GM23338 (cell line): Measurements from ENCODE around the gene NDUFA11.

ENCODE experiments used
- EZH2 ChIP-seq: fragments of 200-600 bp; sonication (generic); IDR thresholded peaks from one replicate; pipeline ENCODE4 v1.8.0; 2017; ENCODE audit warnings: antibody characterized with exemption, mild to moderate bottlenecking, low read depth; ENCODE audit not compliant: unreplicated experiment
- EZH2phosphoT487 ChIP-seq: fragments of 200-600 bp; sonication (generic); IDR thresholded peaks from one replicate; pipeline ENCODE4 v1.8.1; 2018; ENCODE audit warnings: antibody characterized with exemption; ENCODE audit not compliant: unreplicated experiment
- JUNB ChIP-seq: IDR thresholded peaks from one replicate; pipeline ENCODE4 v1.6.1; 2016; ENCODE audit warnings: antibody characterized with exemption; ENCODE audit not compliant: unreplicated experiment
- POLR2AphosphoS5 ChIP-seq: IDR thresholded peaks from 2 replicates; pipeline ENCODE4 v1.6.1; 2016; ENCODE audit warnings: antibody characterized with exemption, low read depth
- STAT1 ChIP-seq: IDR thresholded peaks from one replicate; pipeline ENCODE4 v1.6.1; 2016; ENCODE audit warnings: antibody characterized with exemption; ENCODE audit not compliant: unreplicated experiment
- ZNF331 ChIP-seq: fragments of 250-450 bp; sonication (Bioruptor Pico); IDR thresholded peaks from 2 replicates; pipeline ENCODE4 v1.5.0; 2020; ENCODE audit warnings: low read depth, mild to moderate bottlenecking, moderate library complexity
- TF ChIP-seq, protein P1 (sequence below): IDR thresholded peaks from one replicate; pipeline ENCODE4 v1.6.1; 2018; ENCODE audit warnings: antibody characterized with exemption; ENCODE audit not compliant: unreplicated experiment
- TF ChIP-seq, protein P2 (sequence below), 2 experiments: fragments of 200-600 bp in 1 of 2; sonication (generic) in 1 of 2; conservative IDR thresholded peaks; 2 replicates each; pipeline versions ENCODE4 v1.5.1 to v1.6.1; 2016 to 2017; ENCODE audit warnings: antibody characterized with exemption in 2 of 2, low read depth in 2 of 2, mild to moderate bottlenecking in 2 of 2, moderate library complexity in 1 of 2
- TF ChIP-seq, protein P3 (sequence below): IDR thresholded peaks from 2 replicates; pipeline ENCODE4 v1.6.1; 2016; ENCODE audit warnings: antibody characterized with exemption

DNA sequence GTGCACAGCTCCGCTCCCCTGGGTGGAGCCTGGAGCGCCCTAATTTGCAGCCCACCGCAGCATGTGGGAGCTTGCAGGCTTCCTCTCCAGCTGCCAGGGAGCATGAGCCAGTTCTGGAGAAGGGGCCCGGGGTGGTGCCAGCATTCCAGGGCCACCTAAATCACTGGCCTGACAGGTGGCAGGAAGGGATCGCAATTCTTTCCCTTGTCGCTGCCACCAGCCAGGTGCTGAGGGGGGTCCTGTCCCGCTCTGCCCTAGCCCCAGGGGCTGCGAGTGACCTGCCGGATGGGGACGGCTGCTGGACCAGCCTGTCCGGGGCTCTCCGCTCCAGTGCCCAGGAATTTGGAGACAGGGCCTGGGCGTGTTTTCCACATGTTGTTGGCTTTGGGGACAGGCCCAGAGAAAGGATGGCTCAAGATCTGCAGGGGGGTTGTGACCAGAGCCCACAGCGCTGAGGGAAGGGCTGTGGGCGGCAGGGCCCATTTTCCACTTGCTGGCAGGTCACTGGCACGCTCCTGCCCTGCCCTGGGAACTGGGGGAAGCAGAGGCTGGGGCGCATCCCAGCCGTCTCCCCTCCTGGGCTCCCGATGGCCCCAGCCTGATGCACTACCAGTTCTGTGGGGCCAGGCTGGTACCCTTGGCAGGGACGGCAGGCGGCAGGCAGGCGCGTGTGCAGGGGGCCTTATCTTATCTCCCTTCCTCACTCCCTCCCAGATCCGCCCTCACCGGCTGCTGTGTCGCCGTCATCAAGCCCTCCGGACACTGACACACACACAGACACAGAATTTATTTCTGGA is 9.5 kb downstream of the NDUFA11 start:
- TF ChIP-seq, protein P1, sequence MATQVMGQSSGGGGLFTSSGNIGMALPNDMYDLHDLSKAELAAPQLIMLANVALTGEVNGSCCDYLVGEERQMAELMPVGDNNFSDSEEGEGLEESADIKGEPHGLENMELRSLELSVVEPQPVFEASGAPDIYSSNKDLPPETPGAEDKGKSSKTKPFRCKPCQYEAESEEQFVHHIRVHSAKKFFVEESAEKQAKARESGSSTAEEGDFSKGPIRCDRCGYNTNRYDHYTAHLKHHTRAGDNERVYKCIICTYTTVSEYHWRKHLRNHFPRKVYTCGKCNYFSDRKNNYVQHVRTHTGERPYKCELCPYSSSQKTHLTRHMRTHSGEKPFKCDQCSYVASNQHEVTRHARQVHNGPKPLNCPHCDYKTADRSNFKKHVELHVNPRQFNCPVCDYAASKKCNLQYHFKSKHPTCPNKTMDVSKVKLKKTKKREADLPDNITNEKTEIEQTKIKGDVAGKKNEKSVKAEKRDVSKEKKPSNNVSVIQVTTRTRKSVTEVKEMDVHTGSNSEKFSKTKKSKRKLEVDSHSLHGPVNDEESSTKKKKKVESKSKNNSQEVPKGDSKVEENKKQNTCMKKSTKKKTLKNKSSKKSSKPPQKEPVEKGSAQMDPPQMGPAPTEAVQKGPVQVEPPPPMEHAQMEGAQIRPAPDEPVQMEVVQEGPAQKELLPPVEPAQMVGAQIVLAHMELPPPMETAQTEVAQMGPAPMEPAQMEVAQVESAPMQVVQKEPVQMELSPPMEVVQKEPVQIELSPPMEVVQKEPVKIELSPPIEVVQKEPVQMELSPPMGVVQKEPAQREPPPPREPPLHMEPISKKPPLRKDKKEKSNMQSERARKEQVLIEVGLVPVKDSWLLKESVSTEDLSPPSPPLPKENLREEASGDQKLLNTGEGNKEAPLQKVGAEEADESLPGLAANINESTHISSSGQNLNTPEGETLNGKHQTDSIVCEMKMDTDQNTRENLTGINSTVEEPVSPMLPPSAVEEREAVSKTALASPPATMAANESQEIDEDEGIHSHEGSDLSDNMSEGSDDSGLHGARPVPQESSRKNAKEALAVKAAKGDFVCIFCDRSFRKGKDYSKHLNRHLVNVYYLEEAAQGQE, result no peak
- TF ChIP-seq EZH2 (no peak), POLR2AphosphoS5 (no peak; the same call in 1 of the 2 replicates), EZH2phosphoT487 (no peak), JUNB (no peak), STAT1 (no peak), ZNF331 (no peak)
- TF ChIP-seq, protein P2, sequence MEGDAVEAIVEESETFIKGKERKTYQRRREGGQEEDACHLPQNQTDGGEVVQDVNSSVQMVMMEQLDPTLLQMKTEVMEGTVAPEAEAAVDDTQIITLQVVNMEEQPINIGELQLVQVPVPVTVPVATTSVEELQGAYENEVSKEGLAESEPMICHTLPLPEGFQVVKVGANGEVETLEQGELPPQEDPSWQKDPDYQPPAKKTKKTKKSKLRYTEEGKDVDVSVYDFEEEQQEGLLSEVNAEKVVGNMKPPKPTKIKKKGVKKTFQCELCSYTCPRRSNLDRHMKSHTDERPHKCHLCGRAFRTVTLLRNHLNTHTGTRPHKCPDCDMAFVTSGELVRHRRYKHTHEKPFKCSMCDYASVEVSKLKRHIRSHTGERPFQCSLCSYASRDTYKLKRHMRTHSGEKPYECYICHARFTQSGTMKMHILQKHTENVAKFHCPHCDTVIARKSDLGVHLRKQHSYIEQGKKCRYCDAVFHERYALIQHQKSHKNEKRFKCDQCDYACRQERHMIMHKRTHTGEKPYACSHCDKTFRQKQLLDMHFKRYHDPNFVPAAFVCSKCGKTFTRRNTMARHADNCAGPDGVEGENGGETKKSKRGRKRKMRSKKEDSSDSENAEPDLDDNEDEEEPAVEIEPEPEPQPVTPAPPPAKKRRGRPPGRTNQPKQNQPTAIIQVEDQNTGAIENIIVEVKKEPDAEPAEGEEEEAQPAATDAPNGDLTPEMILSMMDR (conservative IDR thresholded peaks at IDR 0.05; ENCODE audit: low read depth in 2 of 2), result no peak
- TF ChIP-seq, protein P3, sequence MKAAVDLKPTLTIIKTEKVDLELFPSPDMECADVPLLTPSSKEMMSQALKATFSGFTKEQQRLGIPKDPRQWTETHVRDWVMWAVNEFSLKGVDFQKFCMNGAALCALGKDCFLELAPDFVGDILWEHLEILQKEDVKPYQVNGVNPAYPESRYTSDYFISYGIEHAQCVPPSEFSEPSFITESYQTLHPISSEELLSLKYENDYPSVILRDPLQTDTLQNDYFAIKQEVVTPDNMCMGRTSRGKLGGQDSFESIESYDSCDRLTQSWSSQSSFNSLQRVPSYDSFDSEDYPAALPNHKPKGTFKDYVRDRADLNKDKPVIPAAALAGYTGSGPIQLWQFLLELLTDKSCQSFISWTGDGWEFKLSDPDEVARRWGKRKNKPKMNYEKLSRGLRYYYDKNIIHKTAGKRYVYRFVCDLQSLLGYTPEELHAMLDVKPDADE, result no peak
